Lower leg skin (tissue), 3 donors: ENCODE measurements around the gene CARD16.

ENCODE experiments used
- CTCF ChIP-seq, 3 donors: fragments of 450-650 bp; IDR thresholded peaks; one replicate each; pipeline ENCODE4 v1.5.1; 2016; ENCODE audit warnings: antibody characterized with exemption in 3 of 3, mild to moderate bottlenecking in 3 of 3, moderate library complexity in 2 of 3
- POLR2A ChIP-seq, 2 donors: fragments of 450-650 bp; IDR thresholded peaks; one replicate each; pipeline ENCODE4 v1.6.1; 2016 to 2017; ENCODE audit warnings: antibody characterized with exemption in 2 of 2, mild to moderate bottlenecking in 1 of 2, moderate library complexity in 1 of 2

GRCh38 chr11:105000167-105000566 lies 45.0 kb downstream of the CARD16 start:
- TF ChIP-seq POLR2A (IDR thresholded peaks at IDR 0.05): no peak
- no peak for TF ChIP-seq CTCF (IDR thresholded peaks at IDR 0.05)
